B cell (primary cell): ENCODE measurements around the gene TRIM54. TPM values are rescaled to one million over a fixed set of nuclear protein-coding genes. Genes with fewer than 3 reads are reported as not detected.

ENCODE experiments used
- ATAC-seq: fragments of 200-7000 bp; cut with Tn5 transposase; one replicate; pipeline ENCODE4 v1.10.0; 2021; ENCODE audit warnings: low read depth, mild to moderate bottlenecking, moderate number of reproducible peaks, moderate library complexity
- CTCF ChIA-PET: fragments of 350-600 bp; sonication (Branson Sonifier 250); formaldehyde crosslinking; loops from one replicate; lab custom pipeline; 2021; ENCODE audit warnings: antibody characterized with exemption, inconsistent platforms; lab: Charles Lee
- POLR2A ChIA-PET: fragments of 350-600 bp; sonication (Branson Sonifier 250); formaldehyde crosslinking; loops from one replicate; lab custom pipeline; 2021; ENCODE audit warnings: antibody characterized with exemption; lab: Charles Lee
- DNase-seq: peaks from one replicate; pipeline ENCODE4 v3.0.0; 2013
- H2AFZ ChIP-seq: 2 replicates; pipeline ENCODE4 v1.6.1; 2012; ENCODE audit warnings: mild to moderate bottlenecking, low read depth, low read length; ENCODE audit not compliant: insufficient read depth, poor library complexity, severe bottlenecking
- H3K27ac ChIP-seq, 2 donors: 1 replicate in 1 of 2; 2 replicates in 1 of 2; pipeline ENCODE4 v1.5.1; 2012 to 2013; ENCODE audit warnings: low read length in 2 of 2, mild to moderate bottlenecking in 2 of 2, moderate library complexity in 1 of 2
- H3K27me3 ChIP-seq, 4 experiments: fragments of 200-600 bp in 1 of 4; sonication (generic) in 1 of 4; replicated peaks in 1 of 4; 1 replicate in 2 of 4; 2 replicates in 2 of 4; pipeline versions ENCODE4 v1.6.1 to v1.7.0; 2013 to 2016; ENCODE audit warnings: low read length in 3 of 4, mild to moderate bottlenecking in 2 of 4, mixed read lengths in 1 of 4, moderate library complexity in 1 of 4; ENCODE audit not compliant: insufficient read depth in 4 of 4, control insufficient read depth in 3 of 4; ENCODE audit errors: control extremely low read depth in 1 of 4
- H3K36me3 ChIP-seq, 2 experiments: replicated peaks in 1 of 2; 1 replicate in 1 of 2; 2 replicates in 1 of 2; pipeline versions ENCODE4 v1.6.1 to v1.7.1; 2013; ENCODE audit warnings: low read length in 1 of 2; ENCODE audit not compliant: insufficient read depth in 2 of 2, control insufficient read depth in 1 of 2; ENCODE audit errors: control extremely low read depth in 1 of 2, extremely low read depth in 1 of 2
- H3K4me1 ChIP-seq, 2 donors: fragments of 200-600 bp in 1 of 2; sonication (generic) in 1 of 2; 1 replicate in 1 of 2; 2 replicates in 1 of 2; pipeline versions ENCODE4 v1.5.1 to v1.6.1; 2013 to 2017; ENCODE audit warnings: low read length in 2 of 2; ENCODE audit not compliant: control insufficient read depth in 2 of 2, insufficient read depth in 2 of 2
- H3K4me2 ChIP-seq: replicated peaks from 2 replicates; pipeline ENCODE3; 2012; ENCODE audit warnings: mild to moderate bottlenecking, low read depth, low read length; ENCODE audit not compliant: poor library complexity, severe bottlenecking
- H3K4me3 ChIP-seq, 5 experiments: fragments of 200-600 bp in 1 of 5; sonication (generic) in 1 of 5; 1 replicate in 3 of 5; 2 replicates in 2 of 5; pipeline versions ENCODE4 v1.5.1 to v1.7.0; 2011 to 2016; ENCODE audit warnings: low read length in 4 of 5, mild to moderate bottlenecking in 4 of 5, low read depth in 2 of 5, control low read depth in 1 of 5, moderate library complexity in 1 of 5; ENCODE audit not compliant: insufficient read depth in 1 of 5; ENCODE audit errors: control extremely low read depth in 1 of 5, extremely low read depth in 1 of 5
- H3K79me2 ChIP-seq: fragments of 200-600 bp; sonication (generic); one replicate; pipeline ENCODE4 v1.6.0; 2016; ENCODE audit warnings: low read length; ENCODE audit not compliant: control insufficient read depth, insufficient read depth
- H3K9ac ChIP-seq: fragments of 200-600 bp; sonication (generic); 2 replicates; pipeline ENCODE4 v1.6.1; 2017; ENCODE audit warnings: mild to moderate bottlenecking, low read length, moderate library complexity
- H3K9me3 ChIP-seq, 3 donors: one replicate each; pipeline versions ENCODE4 v1.6.1 to v1.7.1; 2013; ENCODE audit warnings: low read length in 2 of 3; ENCODE audit not compliant: control insufficient read depth in 2 of 3, insufficient read depth in 1 of 3; ENCODE audit errors: control extremely low read depth in 1 of 3
- H4K20me1 ChIP-seq: 2 replicates; pipeline ENCODE4 v1.6.0; 2012; ENCODE audit warnings: mild to moderate bottlenecking, low read length; ENCODE audit not compliant: insufficient read depth, control insufficient read depth, poor library complexity, severe bottlenecking
- H3K27ac Mint-ChIP-seq: one replicate; pipeline ENCODE4 v1.8.0; 2021; ENCODE audit warnings: mixed read lengths
- H3K27me3 Mint-ChIP-seq: one replicate; pipeline ENCODE4 v1.8.0; 2021; ENCODE audit warnings: mixed read lengths
- H3K4me1 Mint-ChIP-seq: one replicate; pipeline ENCODE4 v1.8.0; 2021; ENCODE audit warnings: mixed read lengths
- H3K4me3 Mint-ChIP-seq: one replicate; pipeline ENCODE4 v1.8.0; 2021; ENCODE audit warnings: mixed read lengths
- H3K9me3 Mint-ChIP-seq: one replicate; pipeline ENCODE4 v1.8.0; 2022; ENCODE audit warnings: mixed read lengths; ENCODE audit not compliant: insufficient read depth
- EZH2 ChIP-seq: IDR thresholded peaks from 2 replicates; pipeline ENCODE4 v1.6.1; 2012; ENCODE audit warnings: borderline replicate concordance, low read depth, mild to moderate bottlenecking, moderate library complexity, low read length; ENCODE audit not compliant: insufficient read depth, poor library complexity, severe bottlenecking
- WGBS: methylation state at CpG from one replicate; pipeline ENCODE4 v1.1.5; 2013; ENCODE audit warnings: missing lambda C conversion rate; ENCODE audit not compliant: insufficient coverage; 5-methylcytosine and 5-hydroxymethylcytosine counted together
- intact Hi-C: fragments of 100-400 bp; cut with micrococcal nuclease; formaldehyde crosslinking; loops from one replicate; pipeline ENCODE4 v1.10.0; 2022
- polyA plus RNA-seq: library from polyadenylated mRNA; depleted of rRNA; stranded (reverse); fragments of >200 nt; gene quantifications from 2 replicates; pipeline ENCODE4 v1.2.3, GENCODE V29; 2012
- total RNA-seq, 2 donors: library from RNA; stranded (reverse); fragments of 120-200 nt in 1 of 2; gene quantifications; 1 replicate in 1 of 2; 2 replicates in 1 of 2; pipeline versions ENCODE4 v1.2.3 to v1.2.4, GENCODE V29; 2013 to 2022
- TF ChIP-seq, protein P1 (sequence below): fragments of 200-600 bp; IDR thresholded peaks from one replicate; pipeline ENCODE4 v1.8.0; 2022; ENCODE audit warnings: antibody characterized with exemption, mild to moderate bottlenecking

The TRIM54 gene
- total and polyA plus RNA-seq, 2 donors (not counting 1 experiment from before 2014, with no cell fraction given), result not detected

DNA sequence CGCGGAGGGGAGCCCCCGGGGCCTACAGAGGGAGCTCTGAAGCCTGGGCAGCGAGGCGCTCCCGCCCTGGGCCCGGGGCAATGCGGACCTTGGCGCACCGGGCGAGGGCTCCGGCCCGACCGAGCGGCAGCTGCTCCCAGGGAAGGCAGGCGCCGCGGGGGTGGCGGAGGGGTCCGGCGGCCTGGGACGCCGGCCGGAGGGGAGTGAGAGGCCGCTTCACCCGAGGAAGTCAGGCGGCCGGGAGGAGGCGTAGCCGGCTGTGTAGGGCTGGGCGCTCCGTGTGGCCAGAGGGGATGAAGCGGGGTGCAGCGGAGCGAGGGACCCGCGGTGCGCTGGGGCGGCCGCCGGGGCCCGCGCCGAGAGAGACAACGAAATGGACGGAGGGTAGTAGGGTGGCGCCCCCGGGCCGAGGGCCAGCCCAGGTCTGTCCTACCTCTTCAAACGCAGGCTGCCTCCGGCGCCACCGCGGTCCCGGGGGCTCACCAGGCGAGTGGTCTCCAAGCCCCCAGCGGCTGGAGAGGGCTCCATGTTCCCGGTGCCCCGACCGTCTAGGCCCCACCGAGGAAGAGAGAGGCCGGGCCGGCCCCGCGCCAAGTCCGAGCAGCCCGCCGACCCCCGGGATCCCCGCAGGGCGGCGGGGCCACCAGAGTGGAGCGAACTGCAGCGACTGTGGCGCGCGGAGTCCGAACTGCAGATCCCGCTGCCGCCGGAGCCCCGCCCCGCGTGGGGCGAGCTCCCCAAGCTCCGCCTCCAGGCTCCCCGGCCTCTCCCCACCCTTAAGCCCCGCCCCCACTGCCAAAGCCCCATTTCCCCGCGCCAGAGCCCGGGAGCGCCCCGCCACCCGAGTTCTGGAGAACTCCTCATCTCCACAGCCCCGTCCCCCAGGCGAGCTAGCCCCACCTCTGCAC, 19.6 kb upstream of the TRIM54 start, which contains the start of gene SLC30A3:
Gene SLC30A3, minus strand, starts transcription at position 669 of the 908 bp plus-strand sequence. Its CDS starts 141 bp downstream, at position 528.
- intact Hi-C loops, result loop anchor here (1.0 to 5.0 kb wide), 3 partner anchors 40 to 50 kb away; partner anchors contain the start of genes ATRAID, CAD and SLC5A6
- CTCF ChIA-PET, result interaction anchor here (0.5 to 6.0 kb wide), 6 partner anchors 17 to 419 kb away, joined by 3 to 50 read pairs (median 3); no protein-coding TSS in a partner anchor
- Histone ChIP-seq H2AFZ (peak within 1 kb of the TSS; percentile 91), H3K4me3 (peak within 1 kb of the TSS in 4 of 5 experiments; percentile 47 to 68 (median 64)), H3K9me3 (peaks cover 0 to 8% (median 0%) of the 10 kb centered on the region in 3 donors), H3K36me3 (no peaks in the 10 kb centered on the region), H3K27me3 (peaks cover 0 to 88% (median 35%) of the 10 kb centered on the region in 4 experiments), H3K4me1 (peaks cover 35 to 38% of the 10 kb centered on the region in 2 donors), H3K79me2 (no peaks in the 10 kb centered on the region), H3K27ac (no peak within 1 kb of the TSS), H4K20me1 (no peaks in the 10 kb centered on the region), H3K4me2 (peak within 1 kb of the TSS; percentile 99), H3K9ac (peak within 1 kb of the TSS; percentile 74)
- Mint-ChIP-seq H3K9me3 (no peaks in the 10 kb centered on the region), H3K4me1 (peaks cover 35% of the 10 kb centered on the region), H3K4me3 (peak within 1 kb of the TSS; percentile 94), H3K27ac (peak within 1 kb of the TSS; percentile 68), H3K27me3 (peaks cover 54% of the 10 kb centered on the region)
- TF ChIP-seq EZH2, result peak; percentile 24
- TF ChIP-seq, protein P1, sequence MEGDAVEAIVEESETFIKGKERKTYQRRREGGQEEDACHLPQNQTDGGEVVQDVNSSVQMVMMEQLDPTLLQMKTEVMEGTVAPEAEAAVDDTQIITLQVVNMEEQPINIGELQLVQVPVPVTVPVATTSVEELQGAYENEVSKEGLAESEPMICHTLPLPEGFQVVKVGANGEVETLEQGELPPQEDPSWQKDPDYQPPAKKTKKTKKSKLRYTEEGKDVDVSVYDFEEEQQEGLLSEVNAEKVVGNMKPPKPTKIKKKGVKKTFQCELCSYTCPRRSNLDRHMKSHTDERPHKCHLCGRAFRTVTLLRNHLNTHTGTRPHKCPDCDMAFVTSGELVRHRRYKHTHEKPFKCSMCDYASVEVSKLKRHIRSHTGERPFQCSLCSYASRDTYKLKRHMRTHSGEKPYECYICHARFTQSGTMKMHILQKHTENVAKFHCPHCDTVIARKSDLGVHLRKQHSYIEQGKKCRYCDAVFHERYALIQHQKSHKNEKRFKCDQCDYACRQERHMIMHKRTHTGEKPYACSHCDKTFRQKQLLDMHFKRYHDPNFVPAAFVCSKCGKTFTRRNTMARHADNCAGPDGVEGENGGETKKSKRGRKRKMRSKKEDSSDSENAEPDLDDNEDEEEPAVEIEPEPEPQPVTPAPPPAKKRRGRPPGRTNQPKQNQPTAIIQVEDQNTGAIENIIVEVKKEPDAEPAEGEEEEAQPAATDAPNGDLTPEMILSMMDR, result no peak
- DNase-seq (peak; percentile 76), ATAC-seq (peak; percentile 73)
- POLR2A ChIA-PET, result no interaction called here
- under 1% methylated on average over 96 of the region's 96 CpGs for WGBS
